ENCODE results near the gene POLR1G.
"Not testable (repeated sequence)": the region's sequence is repeated elsewhere in the genome, so short reads cannot be mapped to it uniquely, and the experiment has no call there.

POLR1G gene

GRCh38 chr19:45400192-45400591 lies 6.3 kb upstream of the POLR1G start:
- no peak for DNase-seq

- no peak for DNase-seq
Observed at GRCh38 chr19:45401815-45402214, 4.6 kb upstream of the POLR1G start.

GRCh38 chr19:45402298-45403061 lies 4.0 kb upstream of the POLR1G start:
- DNase-seq = no peak

- no peak for DNase-seq
Observed at GRCh38 chr19:45403272-45403671, 3.2 kb upstream of the POLR1G start.

- DNase-seq = peak; percentile 48
Observed at GRCh38 chr19:45403781-45404556, 2.5 kb upstream of the POLR1G start.

- no peak for DNase-seq
Observed at GRCh38 chr19:45404557-45405434, 1.6 kb upstream of the POLR1G start, which contains the start of gene PPP1R13L. Gene PPP1R13L, minus strand, starts transcription at chr19:45405069. Its CDS starts 6,751 bp downstream, at chr19:45398318.

GRCh38 chr19:45405435-45406225 lies 814 bp upstream of the POLR1G start:
- peak; percentile 77 for DNase-seq

GRCh38 chr19:45407091-45407375 lies 589 bp downstream of the POLR1G start:
- no peak for DNase-seq

- not testable (repeated sequence) for DNase-seq
Observed at GRCh38 chr19:45407585-45407984, 1.1 kb downstream of the POLR1G start.

- DNase-seq = no peak
Observed at GRCh38 chr19:45408121-45408520, 1.7 kb downstream of the POLR1G start.

- no peak for DNase-seq
Observed at GRCh38 chr19:45408830-45409556, 2.5 kb downstream of the POLR1G start.

- no peak for DNase-seq
Observed at GRCh38 chr19:45409557-45409920, 3.1 kb downstream of the POLR1G start.

- not testable (repeated sequence) for DNase-seq
Observed at GRCh38 chr19:45410330-45410729, 3.9 kb downstream of the POLR1G start.

GRCh38 chr19:45413497-45413896 lies 7.1 kb downstream of the POLR1G start:
- no peak for DNase-seq

GRCh38 chr19:45414468-45414867 lies 8.0 kb downstream of the POLR1G start:
- DNase-seq = no peak

- no peak for DNase-seq
Observed at GRCh38 chr19:45417151-45417550, 10.7 kb downstream of the POLR1G start.

GRCh38 chr19:45418802-45419201 lies 12.4 kb downstream of the POLR1G start:
- no peak for DNase-seq

GRCh38 chr19:45419396-45419795 lies 13.0 kb downstream of the POLR1G start:
- DNase-seq = no peak

GRCh38 chr19:45419895-45420294 lies 13.5 kb downstream of the POLR1G start:
- no peak for DNase-seq

- no peak for DNase-seq
Observed at GRCh38 chr19:45420356-45420755, 13.9 kb downstream of the POLR1G start.

- no peak for DNase-seq
Observed at GRCh38 chr19:45420871-45421270, 14.4 kb downstream of the POLR1G start.

- no peak for DNase-seq
Observed at GRCh38 chr19:45421947-45422498, 15.6 kb downstream of the POLR1G start.
